Measurements from ENCODE around the gene RAG1.

DNA sequence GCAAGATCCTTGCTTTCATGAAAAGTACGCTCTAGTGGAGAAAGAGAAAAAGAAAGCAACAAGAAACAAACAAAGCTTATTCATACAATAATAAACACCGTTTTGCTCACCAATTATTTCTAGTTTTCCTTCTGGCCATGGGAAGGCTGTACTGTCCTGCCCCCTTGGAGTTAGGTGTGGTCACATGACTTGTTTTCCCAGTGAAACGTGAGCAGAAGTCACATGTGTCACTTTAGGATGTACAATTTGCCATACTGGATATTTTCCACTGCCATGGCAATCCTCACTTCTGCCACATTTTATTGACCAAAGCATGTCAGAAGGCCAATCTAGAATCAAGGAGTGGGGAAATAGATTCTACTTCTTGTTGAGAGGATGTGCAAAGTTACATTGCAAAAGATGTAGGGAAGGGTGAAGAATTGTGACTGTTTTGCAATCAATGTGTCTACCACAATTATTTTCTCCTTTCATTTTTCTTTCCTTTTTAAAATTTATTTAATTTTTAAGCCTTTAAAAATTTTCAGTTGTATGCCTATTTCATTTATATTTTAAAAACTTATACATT lies 33.4 kb upstream of the RAG1 start:
- no peak for TF ChIP-seq ZNF584 (CRISPR knock-in tag; IDR thresholded peaks at IDR 0.05; ENCODE audit: low read depth)
- TF ChIP-seq NFRKB (IDR thresholded peaks at IDR 0.05; ENCODE audit: low read depth) = no peak
- TF ChIP-seq POLR2A (conservative IDR thresholded peaks at IDR 0.05) = no peak
- no peak for TF ChIP-seq ZNF354B (CRISPR knock-in tag; IDR thresholded peaks at IDR 0.05)
- TF ChIP-seq, protein P1, sequence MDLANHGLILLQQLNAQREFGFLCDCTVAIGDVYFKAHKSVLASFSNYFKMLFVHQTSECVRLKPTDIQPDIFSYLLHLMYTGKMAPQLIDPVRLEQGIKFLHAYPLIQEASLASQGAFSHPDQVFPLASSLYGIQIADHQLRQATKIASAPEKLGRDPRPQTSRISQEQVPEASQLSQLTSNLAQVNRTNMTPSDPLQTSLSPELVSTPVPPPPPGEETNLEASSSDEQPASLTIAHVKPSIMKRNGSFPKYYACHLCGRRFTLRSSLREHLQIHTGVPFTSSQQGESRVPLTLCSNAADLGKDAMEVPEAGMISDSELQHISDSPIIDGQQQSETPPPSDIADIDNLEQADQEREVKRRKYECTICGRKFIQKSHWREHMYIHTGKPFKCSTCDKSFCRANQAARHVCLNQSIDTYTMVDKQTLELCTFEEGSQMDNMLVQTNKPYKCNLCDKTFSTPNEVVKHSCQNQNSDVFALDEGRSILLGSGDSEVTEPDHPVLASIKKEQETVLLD (IDR thresholded peaks at IDR 0.05) = no peak
- TF ChIP-seq, protein P2, sequence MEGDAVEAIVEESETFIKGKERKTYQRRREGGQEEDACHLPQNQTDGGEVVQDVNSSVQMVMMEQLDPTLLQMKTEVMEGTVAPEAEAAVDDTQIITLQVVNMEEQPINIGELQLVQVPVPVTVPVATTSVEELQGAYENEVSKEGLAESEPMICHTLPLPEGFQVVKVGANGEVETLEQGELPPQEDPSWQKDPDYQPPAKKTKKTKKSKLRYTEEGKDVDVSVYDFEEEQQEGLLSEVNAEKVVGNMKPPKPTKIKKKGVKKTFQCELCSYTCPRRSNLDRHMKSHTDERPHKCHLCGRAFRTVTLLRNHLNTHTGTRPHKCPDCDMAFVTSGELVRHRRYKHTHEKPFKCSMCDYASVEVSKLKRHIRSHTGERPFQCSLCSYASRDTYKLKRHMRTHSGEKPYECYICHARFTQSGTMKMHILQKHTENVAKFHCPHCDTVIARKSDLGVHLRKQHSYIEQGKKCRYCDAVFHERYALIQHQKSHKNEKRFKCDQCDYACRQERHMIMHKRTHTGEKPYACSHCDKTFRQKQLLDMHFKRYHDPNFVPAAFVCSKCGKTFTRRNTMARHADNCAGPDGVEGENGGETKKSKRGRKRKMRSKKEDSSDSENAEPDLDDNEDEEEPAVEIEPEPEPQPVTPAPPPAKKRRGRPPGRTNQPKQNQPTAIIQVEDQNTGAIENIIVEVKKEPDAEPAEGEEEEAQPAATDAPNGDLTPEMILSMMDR (IDR thresholded peaks at IDR 0.05 in 2 of 3, conservative IDR thresholded peaks at IDR 0.05 in 1 of 3; ENCODE audit: insufficient read depth in 2 of 3, low read depth in 1 of 3, low read length in 3 of 3) = no peak
- no peak for TF ChIP-seq MTF1 (CRISPR knock-in tag; IDR thresholded peaks at IDR 0.05; ENCODE audit: borderline replicate concordance)
- no peak for TF ChIP-seq PHB2 (IDR thresholded peaks at IDR 0.05; ENCODE audit: low read depth)

Measured in K562 (cell line).